ENCODE data around the gene BCKDHA.

The BCKDHA gene

DNA sequence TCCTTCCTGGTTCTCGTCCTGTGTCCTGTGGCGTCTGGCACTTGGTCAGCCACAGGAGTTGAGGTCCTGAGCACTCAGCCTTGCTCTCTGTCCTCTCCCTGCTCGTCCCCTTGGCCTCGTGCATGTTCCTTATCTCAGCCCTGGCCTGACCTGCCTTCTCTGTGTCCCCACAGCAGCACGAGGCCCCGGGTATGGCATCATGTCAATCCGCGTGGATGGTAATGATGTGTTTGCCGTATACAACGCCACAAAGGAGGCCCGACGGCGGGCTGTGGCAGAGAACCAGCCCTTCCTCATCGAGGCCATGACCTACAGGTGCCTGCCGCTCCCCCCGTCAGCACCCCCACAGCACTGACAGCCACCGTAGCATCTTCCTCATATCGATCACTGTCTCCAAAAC, 24.8 kb downstream of the BCKDHA start:
- TF ChIP-seq, protein P1, sequence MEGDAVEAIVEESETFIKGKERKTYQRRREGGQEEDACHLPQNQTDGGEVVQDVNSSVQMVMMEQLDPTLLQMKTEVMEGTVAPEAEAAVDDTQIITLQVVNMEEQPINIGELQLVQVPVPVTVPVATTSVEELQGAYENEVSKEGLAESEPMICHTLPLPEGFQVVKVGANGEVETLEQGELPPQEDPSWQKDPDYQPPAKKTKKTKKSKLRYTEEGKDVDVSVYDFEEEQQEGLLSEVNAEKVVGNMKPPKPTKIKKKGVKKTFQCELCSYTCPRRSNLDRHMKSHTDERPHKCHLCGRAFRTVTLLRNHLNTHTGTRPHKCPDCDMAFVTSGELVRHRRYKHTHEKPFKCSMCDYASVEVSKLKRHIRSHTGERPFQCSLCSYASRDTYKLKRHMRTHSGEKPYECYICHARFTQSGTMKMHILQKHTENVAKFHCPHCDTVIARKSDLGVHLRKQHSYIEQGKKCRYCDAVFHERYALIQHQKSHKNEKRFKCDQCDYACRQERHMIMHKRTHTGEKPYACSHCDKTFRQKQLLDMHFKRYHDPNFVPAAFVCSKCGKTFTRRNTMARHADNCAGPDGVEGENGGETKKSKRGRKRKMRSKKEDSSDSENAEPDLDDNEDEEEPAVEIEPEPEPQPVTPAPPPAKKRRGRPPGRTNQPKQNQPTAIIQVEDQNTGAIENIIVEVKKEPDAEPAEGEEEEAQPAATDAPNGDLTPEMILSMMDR (IDR thresholded peaks at IDR 0.05; ENCODE audit: extremely low read depth, missing control alignments), result no peak
- no peak for DNase-seq (ENCODE audit: low spot score)

GRCh38 chr19:41422955-41423354, 25.3 kb downstream of the BCKDHA start:
- DNase-seq (ENCODE audit: low spot score), result no peak
- TF ChIP-seq, protein P1 (IDR thresholded peaks at IDR 0.05; ENCODE audit: extremely low read depth, missing control alignments), result no peak

GRCh38 chr19:41424335-41425173, 26.9 kb downstream of the BCKDHA start:
- DNase-seq (ENCODE audit: low spot score), result no peak
- TF ChIP-seq, protein P1 (IDR thresholded peaks at IDR 0.05; ENCODE audit: extremely low read depth, missing control alignments), result no peak

DNA sequence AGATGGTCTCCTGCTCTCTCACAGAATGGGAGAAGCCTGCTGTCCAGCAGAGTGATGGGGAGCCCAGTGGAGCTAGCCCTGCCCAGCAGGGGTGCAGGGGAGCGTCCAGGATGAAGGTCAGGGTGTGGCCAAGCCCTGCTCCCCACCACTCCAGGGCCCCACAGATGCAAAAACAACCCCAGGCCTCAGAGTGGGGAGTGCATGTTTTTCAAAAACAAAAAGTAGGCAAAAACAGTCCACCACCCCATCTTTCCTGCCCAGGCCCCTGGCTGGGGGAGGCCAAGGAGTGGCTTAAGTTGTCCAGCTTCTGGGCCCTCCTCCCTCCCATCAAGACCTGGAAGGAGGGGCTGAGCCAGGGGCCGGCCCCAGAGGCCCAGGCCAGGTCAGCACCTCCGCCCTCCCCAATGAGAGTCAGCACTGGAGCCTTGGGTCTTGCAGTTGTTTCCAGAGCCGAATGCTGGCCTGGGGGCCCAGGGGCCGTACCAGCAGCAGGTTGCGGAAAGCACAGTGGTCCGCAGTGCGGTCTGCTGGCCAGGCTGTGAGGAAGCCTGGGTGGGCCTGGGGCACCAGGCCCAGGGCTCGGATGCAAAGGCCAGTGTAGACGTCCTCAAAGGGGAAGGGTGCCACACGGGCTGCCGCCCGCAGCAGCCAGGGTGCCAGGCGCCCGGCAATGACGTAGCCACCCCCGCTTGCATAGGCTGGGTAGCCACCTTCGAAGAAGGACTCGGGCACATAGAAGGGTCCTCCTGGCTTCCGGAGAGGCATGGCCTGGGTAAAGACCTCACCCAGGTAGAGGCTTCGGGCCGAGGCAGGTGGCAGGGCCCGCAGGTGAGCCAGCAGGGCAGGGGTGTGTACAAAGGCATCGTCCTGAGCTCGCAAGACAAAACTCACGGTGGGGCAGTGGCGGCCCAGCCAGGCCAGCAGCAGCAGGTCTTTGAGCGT, 27.8 kb downstream of the BCKDHA start:
- no peak for DNase-seq (ENCODE audit: low spot score)
- TF ChIP-seq, protein P1 (IDR thresholded peaks at IDR 0.05; ENCODE audit: extremely low read depth, missing control alignments), result no peak

DNA sequence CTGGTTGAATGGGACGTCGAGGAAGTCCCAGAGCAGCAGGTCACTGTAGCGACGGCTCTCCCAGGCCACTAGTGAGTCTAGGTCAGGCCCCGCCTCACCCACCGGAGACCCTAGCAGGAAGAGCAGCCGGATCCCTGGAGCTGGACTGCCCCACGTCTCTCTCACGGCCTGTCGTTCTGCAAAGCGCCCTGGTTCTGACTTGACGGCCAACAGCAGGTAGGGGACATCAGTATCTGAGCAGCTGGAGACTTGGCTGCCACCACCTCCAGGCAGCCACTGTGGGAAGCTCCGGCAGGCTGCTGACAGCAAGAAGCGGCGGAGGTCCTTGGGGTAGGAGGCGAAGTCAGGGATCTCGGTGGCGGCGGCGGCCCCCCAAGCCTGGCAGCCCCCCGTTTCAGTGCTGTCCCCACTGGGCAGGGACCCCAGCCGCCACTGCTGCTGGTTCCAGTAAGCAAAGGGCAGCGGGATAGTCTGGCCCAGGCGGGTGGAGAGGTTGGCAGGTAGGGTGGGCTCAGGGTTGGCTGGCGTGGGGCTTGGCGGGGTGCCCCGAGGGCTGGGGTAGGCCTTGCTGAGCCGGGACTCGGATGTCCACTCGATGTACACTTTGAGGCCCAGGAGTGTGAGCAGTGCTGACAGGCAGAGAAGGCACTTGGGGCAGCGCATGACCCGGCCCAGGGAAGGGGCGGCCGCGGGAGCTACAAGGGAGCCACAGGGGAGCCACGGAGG, 28.7 kb downstream of the BCKDHA start:
- TF ChIP-seq, protein P1 (IDR thresholded peaks at IDR 0.05; ENCODE audit: extremely low read depth, missing control alignments), result no peak
- DNase-seq (ENCODE audit: low spot score), result no peak

- peak; percentile 81 for DNase-seq (ENCODE audit: low spot score)
- TF ChIP-seq, protein P1 (IDR thresholded peaks at IDR 0.05; ENCODE audit: extremely low read depth, missing control alignments), result no peak
Observed at GRCh38 chr19:41426952-41427646, 29.5 kb downstream of the BCKDHA start, which contains the start of gene B3GNT8. Gene B3GNT8, minus strand, starts transcription at chr19:41427374. Its CDS starts 596 bp downstream, at chr19:41426778.

Data from GM20000 (cell line).